ENCODE data around the gene ADK. TPM values are rescaled to one million over a fixed set of nuclear protein-coding genes. Genes with fewer than 3 reads are reported as not detected.

The ADK gene
- total RNA-seq, 1 donor from 2014 or later = 47.4 TPM

GRCh38 chr10:74418285-74418872 is 267.4 kb downstream of the ADK start:
- no peak for DNase-seq (ENCODE audit: low spot score)
- Mint-ChIP-seq H3K4me1 (ENCODE audit: low read depth) (peaks cover 9% of the 10 kb centered on the region), H3K9me3 (no peaks in the 10 kb centered on the region), H3K27me3 (ENCODE audit: insufficient read depth) (no peaks in the 10 kb centered on the region), H3K27ac (no peak overlapping the region), H3K4me3 (no peak overlapping the region), H3K36me3 (ENCODE audit: low read depth) (peaks cover 3% of the 10 kb centered on the region)
- intact Hi-C loops (cut with micrococcal nuclease) = loop anchor here (10.0 kb wide), 1 partner anchor 686 kb away; a partner anchor contains a TSS

- H3K4me3 Mint-ChIP-seq = no peak overlapping the region
Measured at GRCh38 chr10:74419491-74419951, 268.5 kb downstream of the ADK start.

GRCh38 chr10:74419958-74420375 is 268.9 kb downstream of the ADK start:
- no peaks in the 10 kb centered on the region for H3K27me3 Mint-ChIP-seq (ENCODE audit: insufficient read depth)
- peaks cover 9% of the 10 kb centered on the region for H3K4me1 Mint-ChIP-seq (ENCODE audit: low read depth)
- no peaks in the 10 kb centered on the region for H3K9me3 Mint-ChIP-seq
- H3K4me3 Mint-ChIP-seq = no peak overlapping the region
- H3K27ac Mint-ChIP-seq = no peak overlapping the region
- peaks cover 3% of the 10 kb centered on the region for H3K36me3 Mint-ChIP-seq (ENCODE audit: low read depth)
- DNase-seq (ENCODE audit: low spot score) = peak; percentile 2
- intact Hi-C loops (cut with micrococcal nuclease) = loop anchor here (2.0 to 10.0 kb wide), 2 partner anchors 603 to 685 kb away; a partner anchor contains a TSS

More at GRCh38 chr10:74419491-74419951, 268.5 kb downstream of the ADK start:
- no peak overlapping the region for H3K27ac Mint-ChIP-seq
- peaks cover 3% of the 10 kb centered on the region for H3K36me3 Mint-ChIP-seq (ENCODE audit: low read depth)
- peaks cover 9% of the 10 kb centered on the region for H3K4me1 Mint-ChIP-seq (ENCODE audit: low read depth)
- intact Hi-C loops (cut with micrococcal nuclease) = loop anchor here (10.0 kb wide), 1 partner anchor 685 kb away; a partner anchor contains a TSS
- DNase-seq (ENCODE audit: low spot score) = no peak
- no peaks in the 10 kb centered on the region for H3K27me3 Mint-ChIP-seq (ENCODE audit: insufficient read depth)
- no peaks in the 10 kb centered on the region for H3K9me3 Mint-ChIP-seq

GRCh38 chr10:74424565-74424964 is 273.5 kb downstream of the ADK start:
- intact Hi-C loops (cut with micrococcal nuclease) = no loop called here
- no peak overlapping the region for H3K4me3 Mint-ChIP-seq
- no peaks in the 10 kb centered on the region for H3K9me3 Mint-ChIP-seq
- peaks cover 5% of the 10 kb centered on the region for H3K4me1 Mint-ChIP-seq (ENCODE audit: low read depth)
- H3K27me3 Mint-ChIP-seq (ENCODE audit: insufficient read depth) = no peaks in the 10 kb centered on the region
- peaks cover 7% of the 10 kb centered on the region for H3K36me3 Mint-ChIP-seq (ENCODE audit: low read depth)
- no peak for DNase-seq (ENCODE audit: low spot score)
- H3K27ac Mint-ChIP-seq = no peak overlapping the region

- intact Hi-C loops (cut with micrococcal nuclease) = no loop called here
- no peak for DNase-seq (ENCODE audit: low spot score)
- Mint-ChIP-seq H3K9me3 (no peaks in the 10 kb centered on the region), H3K4me3 (no peak overlapping the region), H3K4me1 (ENCODE audit: low read depth) (no peaks in the 10 kb centered on the region), H3K27me3 (ENCODE audit: insufficient read depth) (no peaks in the 10 kb centered on the region), H3K27ac (no peak overlapping the region), H3K36me3 (ENCODE audit: low read depth) (peaks cover 7% of the 10 kb centered on the region)
Measured at GRCh38 chr10:74425456-74426001, 274.5 kb downstream of the ADK start.

GRCh38 chr10:74431816-74432215 is 280.8 kb downstream of the ADK start:
- intact Hi-C loops (cut with micrococcal nuclease) = no loop called here
- Mint-ChIP-seq H3K4me1 (ENCODE audit: low read depth) (no peaks in the 10 kb centered on the region), H3K27me3 (ENCODE audit: insufficient read depth) (no peaks in the 10 kb centered on the region), H3K9me3 (no peaks in the 10 kb centered on the region), H3K4me3 (no peak overlapping the region), H3K36me3 (ENCODE audit: low read depth) (peaks cover 7% of the 10 kb centered on the region), H3K27ac (no peak overlapping the region)
- no peak for DNase-seq (ENCODE audit: low spot score)

GRCh38 chr10:74432841-74433594 is 282.0 kb downstream of the ADK start:
- H3K36me3 Mint-ChIP-seq (ENCODE audit: low read depth) = peaks cover 7% of the 10 kb centered on the region
- H3K9me3 Mint-ChIP-seq = no peaks in the 10 kb centered on the region
- no peaks in the 10 kb centered on the region for H3K4me1 Mint-ChIP-seq (ENCODE audit: low read depth)
- no peak for DNase-seq (ENCODE audit: low spot score)
- no peaks in the 10 kb centered on the region for H3K27me3 Mint-ChIP-seq (ENCODE audit: insufficient read depth)
- H3K4me3 Mint-ChIP-seq = no peak overlapping the region
- no peak overlapping the region for H3K27ac Mint-ChIP-seq
- intact Hi-C loops (cut with micrococcal nuclease) = no loop called here

- intact Hi-C loops (cut with micrococcal nuclease) = no loop called here
- Mint-ChIP-seq H3K27ac (no peak overlapping the region), H3K27me3 (ENCODE audit: insufficient read depth) (no peaks in the 10 kb centered on the region), H3K36me3 (ENCODE audit: low read depth) (peaks cover 5% of the 10 kb centered on the region), H3K4me1 (ENCODE audit: low read depth) (no peaks in the 10 kb centered on the region), H3K4me3 (no peak overlapping the region), H3K9me3 (no peaks in the 10 kb centered on the region)
- no peak for DNase-seq (ENCODE audit: low spot score)
Measured at GRCh38 chr10:74433595-74433956, 282.6 kb downstream of the ADK start.

- no peak overlapping the region for H3K4me3 Mint-ChIP-seq
- peaks cover 4% of the 10 kb centered on the region for H3K4me1 Mint-ChIP-seq (ENCODE audit: low read depth)
- no peak overlapping the region for H3K27ac Mint-ChIP-seq
- H3K27me3 Mint-ChIP-seq (ENCODE audit: insufficient read depth) = no peaks in the 10 kb centered on the region
- no peaks in the 10 kb centered on the region for H3K9me3 Mint-ChIP-seq
- intact Hi-C loops (cut with micrococcal nuclease) = no loop called here
- peaks cover 5% of the 10 kb centered on the region for H3K36me3 Mint-ChIP-seq (ENCODE audit: low read depth)
- no peak for DNase-seq (ENCODE audit: low spot score)
Measured at GRCh38 chr10:74433993-74434392, 283.0 kb downstream of the ADK start.

GRCh38 chr10:74434547-74434946 is 283.5 kb downstream of the ADK start:
- H3K9me3 Mint-ChIP-seq = no peaks in the 10 kb centered on the region
- no peak for DNase-seq (ENCODE audit: low spot score)
- intact Hi-C loops (cut with micrococcal nuclease) = no loop called here
- H3K4me3 Mint-ChIP-seq = no peak overlapping the region
- no peak overlapping the region for H3K27ac Mint-ChIP-seq
- H3K27me3 Mint-ChIP-seq (ENCODE audit: insufficient read depth) = no peaks in the 10 kb centered on the region
- peaks cover 5% of the 10 kb centered on the region for H3K36me3 Mint-ChIP-seq (ENCODE audit: low read depth)
- H3K4me1 Mint-ChIP-seq (ENCODE audit: low read depth) = peaks cover 8% of the 10 kb centered on the region

- DNase-seq (ENCODE audit: low spot score) = no peak
- H3K36me3 Mint-ChIP-seq (ENCODE audit: low read depth) = peaks cover 2% of the 10 kb centered on the region
- H3K27me3 Mint-ChIP-seq (ENCODE audit: insufficient read depth) = no peaks in the 10 kb centered on the region
- no peak overlapping the region for H3K27ac Mint-ChIP-seq
- H3K4me3 Mint-ChIP-seq = no peak overlapping the region
- peaks cover 8% of the 10 kb centered on the region for H3K4me1 Mint-ChIP-seq (ENCODE audit: low read depth)
- intact Hi-C loops (cut with micrococcal nuclease) = no loop called here
- no peaks in the 10 kb centered on the region for H3K9me3 Mint-ChIP-seq
Measured at GRCh38 chr10:74436523-74437170, 285.6 kb downstream of the ADK start.

- Mint-ChIP-seq H3K9me3 (no peaks in the 10 kb centered on the region), H3K27ac (no peak overlapping the region), H3K4me1 (ENCODE audit: low read depth) (peaks cover 8% of the 10 kb centered on the region), H3K4me3 (no peak overlapping the region), H3K36me3 (ENCODE audit: low read depth) (peaks cover 2% of the 10 kb centered on the region), H3K27me3 (ENCODE audit: insufficient read depth) (no peaks in the 10 kb centered on the region)
- intact Hi-C loops (cut with micrococcal nuclease) = no loop called here
- DNase-seq (ENCODE audit: low spot score) = no peak
Measured at GRCh38 chr10:74437822-74438221, 286.8 kb downstream of the ADK start.

GRCh38 chr10:74439213-74439612 is 288.2 kb downstream of the ADK start:
- Mint-ChIP-seq H3K27ac (no peak overlapping the region), H3K9me3 (no peaks in the 10 kb centered on the region), H3K27me3 (ENCODE audit: insufficient read depth) (no peaks in the 10 kb centered on the region), H3K36me3 (ENCODE audit: low read depth) (peaks cover 2% of the 10 kb centered on the region), H3K4me3 (no peak overlapping the region), H3K4me1 (ENCODE audit: low read depth) (peaks cover 8% of the 10 kb centered on the region)
- DNase-seq (ENCODE audit: low spot score) = no peak
- intact Hi-C loops (cut with micrococcal nuclease) = no loop called here

Data from activated T-helper 1 cell treated with anti-CD3 and anti-CD28 coated beads, Interleukin-12 subunit alpha, Interleukin-12 subunit beta, Interleukin-2, Interleukin-4 antibody, amounts not matched to agents 30 ng/mL and 10 ng/mL and 1 ng/mL, durations not matched to agents 14 hours and 24 hours and 36 hours (primary cell).